GM23338 (cell line): Measurements from ENCODE around the gene FARP1. TPM values are rescaled to one million over a fixed set of nuclear protein-coding genes. Genes with fewer than 3 reads are reported as not detected.
A peak's percentile ranks its signal among the peaks of the same experiment; 100 is the strongest.

Source experiments
- ATAC-seq: fragments of 200-7000 bp; cut with Tn5 transposase; 3 replicates; pipeline ENCODE4 v1.9.1; 2020
- DNase-seq: peaks from one replicate; pipeline ENCODE4 v3.0.0-alpha.2; 2015; ENCODE audit warnings: low spot score
- H2AFZ ChIP-seq: fragments of 200-600 bp; sonication (generic); 2 replicates; pipeline ENCODE4 v1.8.0; 2016; ENCODE audit warnings: antibody characterized with exemption, mild to moderate bottlenecking, moderate library complexity
- H3F3A ChIP-seq: fragments of 200-600 bp; sonication (generic); replicated peaks from 2 replicates; pipeline ENCODE4 v1.8.0; 2017; ENCODE audit warnings: antibody characterized with exemption, mixed run types, low read depth
- H3K27ac ChIP-seq: fragments of 200-600 bp; sonication (generic); 2 replicates; pipeline ENCODE4 v1.6.1; 2016; ENCODE audit warnings: low read depth
- H3K27me3 ChIP-seq: fragments of 200-600 bp; sonication (generic); 2 replicates; pipeline ENCODE4 v1.8.0; 2016; ENCODE audit warnings: mild to moderate bottlenecking, mixed run types, moderate library complexity; ENCODE audit not compliant: insufficient read depth
- H3K36me3 ChIP-seq: fragments of 200-600 bp; sonication (generic); 2 replicates; pipeline ENCODE4 v1.8.0; 2016; ENCODE audit warnings: mild to moderate bottlenecking; ENCODE audit not compliant: insufficient read depth
- H3K4me1 ChIP-seq: fragments of 200-600 bp; sonication (generic); 2 replicates; pipeline ENCODE4 v1.8.0; 2016; ENCODE audit warnings: mild to moderate bottlenecking, moderate library complexity; ENCODE audit not compliant: insufficient read depth
- H3K4me2 ChIP-seq: fragments of 200-600 bp; sonication (generic); 2 replicates; pipeline ENCODE4 v1.7.1; 2017; ENCODE audit warnings: mixed run types
- H3K4me3 ChIP-seq: fragments of 200-600 bp; sonication (generic); 2 replicates; pipeline ENCODE4 v1.6.1; 2016; ENCODE audit warnings: mixed run types
- H3K79me2 ChIP-seq: fragments of 200-600 bp; sonication (generic); replicated peaks from 2 replicates; pipeline ENCODE4 v1.8.0; 2017; ENCODE audit warnings: mild to moderate bottlenecking; ENCODE audit not compliant: insufficient read depth
- H3K9me2 ChIP-seq: fragments of 200-600 bp; sonication (generic); 2 replicates; pipeline ENCODE4 v1.8.0; 2017; ENCODE audit not compliant: insufficient read depth
- H4K20me1 ChIP-seq: fragments of 200-600 bp; sonication (generic); replicated peaks from 2 replicates; pipeline ENCODE4 v1.8.0; 2017; ENCODE audit warnings: mild to moderate bottlenecking; ENCODE audit not compliant: insufficient read depth
- H3K27ac Mint-ChIP-seq: 2 replicates; pipeline ENCODE4 v1.8.0; 2020; ENCODE audit warnings: inconsistent platforms, mild to moderate bottlenecking, moderate library complexity, mixed read lengths
- H3K27me3 Mint-ChIP-seq: 3 replicates; pipeline ENCODE4 v1.8.0; 2022; ENCODE audit warnings: low read depth, mild to moderate bottlenecking, moderate library complexity, mixed read lengths, inconsistent platforms; ENCODE audit not compliant: insufficient read depth, poor library complexity
- H3K36me3 Mint-ChIP-seq: 3 replicates; pipeline ENCODE4 v1.8.0; 2021; ENCODE audit warnings: low read depth, mild to moderate bottlenecking, inconsistent platforms, moderate library complexity, mixed read lengths
- H3K4me1 Mint-ChIP-seq: 3 replicates; pipeline ENCODE4 v1.8.0; 2020; ENCODE audit warnings: mild to moderate bottlenecking, inconsistent platforms, mixed read lengths
- H3K4me3 Mint-ChIP-seq: 3 replicates; pipeline ENCODE4 v1.8.0; 2021; ENCODE audit warnings: moderate library complexity, mild to moderate bottlenecking, inconsistent platforms, mixed read lengths
- H3K9me3 Mint-ChIP-seq: 3 replicates; pipeline ENCODE4 v1.8.0; 2020; ENCODE audit warnings: moderate library complexity, mild to moderate bottlenecking, inconsistent platforms, mixed read lengths
- CREB1 ChIP-seq: fragments of 250-450 bp; sonication (Bioruptor Pico); IDR thresholded peaks from 2 replicates; pipeline ENCODE4 v1.5.0; 2020; ENCODE audit warnings: low read depth, mild to moderate bottlenecking, moderate library complexity
- EZH2 ChIP-seq: fragments of 200-600 bp; sonication (generic); IDR thresholded peaks from one replicate; pipeline ENCODE4 v1.8.0; 2017; ENCODE audit warnings: antibody characterized with exemption, mild to moderate bottlenecking, low read depth; ENCODE audit not compliant: unreplicated experiment
- EZH2phosphoT487 ChIP-seq: fragments of 200-600 bp; sonication (generic); IDR thresholded peaks from one replicate; pipeline ENCODE4 v1.8.1; 2018; ENCODE audit warnings: antibody characterized with exemption; ENCODE audit not compliant: unreplicated experiment
- JUNB ChIP-seq: IDR thresholded peaks from one replicate; pipeline ENCODE4 v1.6.1; 2016; ENCODE audit warnings: antibody characterized with exemption; ENCODE audit not compliant: unreplicated experiment
- NANOG ChIP-seq: IDR thresholded peaks from 2 replicates; pipeline ENCODE4 v1.6.1; 2016; ENCODE audit warnings: antibody characterized with exemption, borderline replicate concordance
- POLR2AphosphoS5 ChIP-seq: IDR thresholded peaks from 2 replicates; pipeline ENCODE4 v1.6.1; 2016; ENCODE audit warnings: antibody characterized with exemption, low read depth
- REST ChIP-seq: IDR thresholded peaks from one replicate; pipeline ENCODE4 v1.6.1; 2018; ENCODE audit warnings: antibody characterized with exemption; ENCODE audit not compliant: unreplicated experiment
- STAT1 ChIP-seq: IDR thresholded peaks from one replicate; pipeline ENCODE4 v1.6.1; 2016; ENCODE audit warnings: antibody characterized with exemption; ENCODE audit not compliant: unreplicated experiment
- ZNF114 ChIP-seq: fragments of 250-450 bp; sonication (Bioruptor Pico); IDR thresholded peaks from 2 replicates; pipeline ENCODE4 v1.5.0; 2020; ENCODE audit warnings: mild to moderate bottlenecking, moderate library complexity
- ZNF331 ChIP-seq: fragments of 250-450 bp; sonication (Bioruptor Pico); IDR thresholded peaks from 2 replicates; pipeline ENCODE4 v1.5.0; 2020; ENCODE audit warnings: low read depth, mild to moderate bottlenecking, moderate library complexity
- ZNF462 ChIP-seq: fragments of 250-450 bp; sonication (Bioruptor Pico); IDR thresholded peaks from 2 replicates; pipeline ENCODE4 v1.5.0; 2020; ENCODE audit warnings: mild to moderate bottlenecking, moderate library complexity
- polyA plus RNA-seq: library from polyadenylated mRNA; unstranded; fragments of >200 nt; fragmentation: Nextera tagmentation; extraction: Ambion mirVana; gene quantifications from 2 replicates; pipeline ENCODE4 v1.2.1, GENCODE V29; 2016
- total RNA-seq: library from RNA; depleted of rRNA; stranded (reverse); fragments of >200 nt; shearing (Covaris generic); gene quantifications from 2 replicates; pipeline ENCODE4 v1.2.3, GENCODE V29; 2014
- TF ChIP-seq, protein P1 (sequence below), 2 experiments: fragments of 200-600 bp in 1 of 2; sonication (generic) in 1 of 2; conservative IDR thresholded peaks; 2 replicates each; pipeline versions ENCODE4 v1.5.1 to v1.6.1; 2016 to 2017; ENCODE audit warnings: antibody characterized with exemption in 2 of 2, low read depth in 2 of 2, mild to moderate bottlenecking in 2 of 2, moderate library complexity in 1 of 2
- TF ChIP-seq, protein P2 (sequence below): IDR thresholded peaks from 2 replicates; pipeline ENCODE4 v1.6.1; 2016; ENCODE audit warnings: antibody characterized with exemption

FARP1 gene
- total and polyA plus RNA-seq, 2 experiments from 2014 or later = 53.6 to 82.5 TPM

GRCh38 chr13:98234348-98234747 lies 91.5 kb downstream of the FARP1 start (continued):
- TF ChIP-seq ZNF331 = no peak
- TF ChIP-seq EZH2phosphoT487 = no peak

- Histone ChIP-seq H3K79me2 (peaks cover 73% of the 10 kb centered on the region), H3K9me2 (no peaks in the 10 kb centered on the region), H3K4me1 (peaks cover 11% of the 10 kb centered on the region), H3K36me3 (no peaks in the 10 kb centered on the region), H2AFZ (no peak overlapping the region), H3K27ac (no peak overlapping the region), H3K4me2 (no peak overlapping the region), H3F3A (no peaks in the 10 kb centered on the region), H3K27me3 (no peaks in the 10 kb centered on the region), H3K4me3 (no peak overlapping the region), H4K20me1 (no peaks in the 10 kb centered on the region; the same call in 1 of the 2 replicates)
- TF ChIP-seq, protein P1, sequence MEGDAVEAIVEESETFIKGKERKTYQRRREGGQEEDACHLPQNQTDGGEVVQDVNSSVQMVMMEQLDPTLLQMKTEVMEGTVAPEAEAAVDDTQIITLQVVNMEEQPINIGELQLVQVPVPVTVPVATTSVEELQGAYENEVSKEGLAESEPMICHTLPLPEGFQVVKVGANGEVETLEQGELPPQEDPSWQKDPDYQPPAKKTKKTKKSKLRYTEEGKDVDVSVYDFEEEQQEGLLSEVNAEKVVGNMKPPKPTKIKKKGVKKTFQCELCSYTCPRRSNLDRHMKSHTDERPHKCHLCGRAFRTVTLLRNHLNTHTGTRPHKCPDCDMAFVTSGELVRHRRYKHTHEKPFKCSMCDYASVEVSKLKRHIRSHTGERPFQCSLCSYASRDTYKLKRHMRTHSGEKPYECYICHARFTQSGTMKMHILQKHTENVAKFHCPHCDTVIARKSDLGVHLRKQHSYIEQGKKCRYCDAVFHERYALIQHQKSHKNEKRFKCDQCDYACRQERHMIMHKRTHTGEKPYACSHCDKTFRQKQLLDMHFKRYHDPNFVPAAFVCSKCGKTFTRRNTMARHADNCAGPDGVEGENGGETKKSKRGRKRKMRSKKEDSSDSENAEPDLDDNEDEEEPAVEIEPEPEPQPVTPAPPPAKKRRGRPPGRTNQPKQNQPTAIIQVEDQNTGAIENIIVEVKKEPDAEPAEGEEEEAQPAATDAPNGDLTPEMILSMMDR (conservative IDR thresholded peaks at IDR 0.05; ENCODE audit: low read depth in 2 of 2) = no peak
- TF ChIP-seq ZNF462 (CRISPR knock-in tag) = no peak
- TF ChIP-seq POLR2AphosphoS5 = no peak
- TF ChIP-seq CREB1 (CRISPR knock-in tag) = no peak
- no peak for TF ChIP-seq ZNF114 (CRISPR knock-in tag)
- TF ChIP-seq JUNB = no peak
- no peak for TF ChIP-seq NANOG
- no peak for TF ChIP-seq ZNF331
- no peak for TF ChIP-seq STAT1
- TF ChIP-seq EZH2 = no peak
- TF ChIP-seq, protein P2, sequence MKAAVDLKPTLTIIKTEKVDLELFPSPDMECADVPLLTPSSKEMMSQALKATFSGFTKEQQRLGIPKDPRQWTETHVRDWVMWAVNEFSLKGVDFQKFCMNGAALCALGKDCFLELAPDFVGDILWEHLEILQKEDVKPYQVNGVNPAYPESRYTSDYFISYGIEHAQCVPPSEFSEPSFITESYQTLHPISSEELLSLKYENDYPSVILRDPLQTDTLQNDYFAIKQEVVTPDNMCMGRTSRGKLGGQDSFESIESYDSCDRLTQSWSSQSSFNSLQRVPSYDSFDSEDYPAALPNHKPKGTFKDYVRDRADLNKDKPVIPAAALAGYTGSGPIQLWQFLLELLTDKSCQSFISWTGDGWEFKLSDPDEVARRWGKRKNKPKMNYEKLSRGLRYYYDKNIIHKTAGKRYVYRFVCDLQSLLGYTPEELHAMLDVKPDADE = no peak
- TF ChIP-seq EZH2phosphoT487 = no peak
- TF ChIP-seq REST = no peak
- Mint-ChIP-seq H3K36me3 (peaks cover 3% of the 10 kb centered on the region; the same call in 2 of the 3 replicates), H3K9me3 (no peaks in the 10 kb centered on the region), H3K4me3 (no peak overlapping the region), H3K4me1 (peaks cover 35% of the 10 kb centered on the region), H3K27ac (0 out of 2 replicates have a peak overlapping the region, but pooled peaks have one; percentile 70), H3K27me3 (peaks cover 15% of the 10 kb centered on the region)
- ATAC-seq (no peak), DNase-seq (no peak)
These were observed 93.3 kb downstream of the FARP1 start for GRCh38 chr13:98236197-98236596.
